GM23248 (cell line): ENCODE measurements around the gene EID2. TPM values are rescaled to one million over a fixed set of nuclear protein-coding genes. Genes with fewer than 3 reads are reported as not detected.

Source experiments
- DNase-seq: peaks from one replicate; pipeline ENCODE4 v3.0.0-alpha.2; 2015
- H2AFZ ChIP-seq: fragments of 200-600 bp; sonication (generic); 2 replicates; pipeline ENCODE4 v1.6.1; 2016; ENCODE audit warnings: antibody characterized with exemption
- H3F3A ChIP-seq: fragments of 200-600 bp; sonication (generic); 2 replicates; pipeline ENCODE4 v1.6.1; 2016; ENCODE audit warnings: mild to moderate bottlenecking, antibody characterized with exemption, mixed run types; ENCODE audit not compliant: insufficient read depth
- H3K27ac ChIP-seq: fragments of 200-600 bp; sonication (generic); 2 replicates; pipeline ENCODE4 v1.5.1; 2016; ENCODE audit warnings: mild to moderate bottlenecking
- H3K27me3 ChIP-seq: fragments of 200-600 bp; sonication (generic); replicated peaks from 2 replicates; pipeline ENCODE4 v1.6.1; 2016; ENCODE audit warnings: mild to moderate bottlenecking; ENCODE audit not compliant: insufficient read depth
- H3K36me3 ChIP-seq: fragments of 200-600 bp; sonication (generic); 2 replicates; pipeline ENCODE4 v1.6.1; 2016; ENCODE audit warnings: low read depth, mild to moderate bottlenecking
- H3K4me1 ChIP-seq: fragments of 200-600 bp; sonication (generic); 2 replicates; pipeline ENCODE4 v1.6.1; 2016; ENCODE audit warnings: mild to moderate bottlenecking; ENCODE audit not compliant: insufficient read depth
- H3K4me2 ChIP-seq: fragments of 200-600 bp; sonication (generic); one replicate; pipeline ENCODE4 v1.6.1; 2016; ENCODE audit warnings: mild to moderate bottlenecking; ENCODE audit not compliant: unreplicated experiment
- H3K4me3 ChIP-seq: fragments of 200-600 bp; sonication (generic); 2 replicates; pipeline ENCODE4 v1.5.1; 2016; ENCODE audit warnings: mild to moderate bottlenecking
- H3K79me2 ChIP-seq: fragments of 200-600 bp; sonication (generic); 2 replicates; pipeline ENCODE4 v1.6.1; 2016; ENCODE audit warnings: mild to moderate bottlenecking; ENCODE audit not compliant: insufficient read depth
- H3K9ac ChIP-seq: fragments of 200-600 bp; sonication (generic); 2 replicates; pipeline ENCODE4 v1.6.1; 2016; ENCODE audit warnings: mild to moderate bottlenecking
- H3K9me2 ChIP-seq: fragments of 200-600 bp; sonication (generic); 2 replicates; pipeline ENCODE4 v1.6.1; 2016; ENCODE audit warnings: mixed run types, mild to moderate bottlenecking, moderate library complexity; ENCODE audit not compliant: insufficient read depth
- H3K9me3 ChIP-seq: fragments of 200-600 bp; sonication (generic); one replicate; pipeline ENCODE4 v1.6.1; 2017; ENCODE audit warnings: low read depth
- H4K20me1 ChIP-seq: fragments of 200-600 bp; sonication (generic); 2 replicates; pipeline ENCODE4 v1.6.0; 2016; ENCODE audit not compliant: insufficient read depth
- EZH2 ChIP-seq: fragments of 200-600 bp; sonication (generic); IDR thresholded peaks from 2 replicates; pipeline ENCODE4 v1.6.1; 2018; ENCODE audit warnings: antibody characterized with exemption, mild to moderate bottlenecking; ENCODE audit not compliant: insufficient read depth, poor library complexity, severe bottlenecking
- EZH2phosphoT487 ChIP-seq: fragments of 200-600 bp; sonication (generic); IDR thresholded peaks from 2 replicates; pipeline ENCODE4 v1.6.1; 2018; ENCODE audit warnings: antibody characterized with exemption, moderate library complexity, mild to moderate bottlenecking, low read depth; ENCODE audit not compliant: insufficient read depth
- WGBS, 2 experiments: methylation state at CpG; one replicate each; pipeline ENCODE4 v1.1.6; 2015 to 2017; ENCODE audit warnings: low lambda C conversion rate in 2 of 2, low coverage in 1 of 2; ENCODE audit errors: missing lambda C conversion rate in 2 of 2; 5-methylcytosine and 5-hydroxymethylcytosine counted together
- in situ Hi-C: fragments of 300-500 bp; cut with MboI; formaldehyde crosslinking; loops from 2 replicates; pipeline ENCODE4 v1.15.0; 2020
- polyA plus RNA-seq: library from polyadenylated mRNA; unstranded; fragments of >200 nt; fragmentation: Nextera tagmentation; extraction: Ambion mirVana; gene quantifications from 2 replicates; pipeline ENCODE4 v1.2.1, GENCODE V29; 2016
- total RNA-seq: library from RNA; depleted of rRNA; stranded (reverse); fragments of >200 nt; shearing (Covaris generic); gene quantifications from 2 replicates; pipeline ENCODE4 v1.2.3, GENCODE V29; 2014

EID2 gene
- total and polyA plus RNA-seq, 2 experiments from 2014 or later = 14.3 to 14.9 TPM

GRCh38 chr19:39533003-39533512 lies 6.9 kb downstream of the EID2 start:
- no peaks in the 10 kb centered on the region for H3K9me3 ChIP-seq
- H3K9me2 ChIP-seq = no peaks in the 10 kb centered on the region
- H4K20me1 ChIP-seq = no peaks in the 10 kb centered on the region
- no peaks in the 10 kb centered on the region; the same call in 1 of the 2 replicates for H3F3A ChIP-seq
- H3K9ac ChIP-seq = no peak overlapping the region
- H3K79me2 ChIP-seq = peaks cover 53% of the 10 kb centered on the region
- H3K36me3 ChIP-seq = no peaks in the 10 kb centered on the region
- TF ChIP-seq EZH2 (no peak), EZH2phosphoT487 (no peak)
- H3K27me3 ChIP-seq = no peaks in the 10 kb centered on the region
- WGBS, 2 experiments = 17 to 19% methylated on average over 12 of the region's 12 CpGs
- peak overlapping the region; percentile 32; the same call in 1 of the 2 replicates for H2AFZ ChIP-seq
- no peak overlapping the region for H3K4me2 ChIP-seq
- H3K27ac ChIP-seq = no peak overlapping the region
- DNase-seq = no peak
- in situ Hi-C loops = no loop called here
- peaks cover 13% of the 10 kb centered on the region for H3K4me1 ChIP-seq
- 0 out of 2 replicates have a peak overlapping the region, but pooled peaks have one; percentile 92 for H3K4me3 ChIP-seq

GRCh38 chr19:39532233-39533002 lies 7.5 kb downstream of the EID2 start, which contains the start of gene EID2B:
TSS of gene EID2B (minus strand) at chr19:39532852. CDS start at chr19:39532802, 50 bp downstream.
- peak within 1 kb of the TSS; percentile 98 for H3K4me2 ChIP-seq
- peaks cover 13% of the 10 kb centered on the region for H3K4me1 ChIP-seq
- no peaks in the 10 kb centered on the region; the same call in 1 of the 2 replicates for H3F3A ChIP-seq
- no peaks in the 10 kb centered on the region for H3K27me3 ChIP-seq
- H3K9ac ChIP-seq = peak within 1 kb of the TSS; percentile 85
- no peaks in the 10 kb centered on the region for H3K36me3 ChIP-seq
- H3K79me2 ChIP-seq = peaks cover 46% of the 10 kb centered on the region
- H3K9me2 ChIP-seq = no peaks in the 10 kb centered on the region
- no peaks in the 10 kb centered on the region for H3K9me3 ChIP-seq
- peak within 1 kb of the TSS; percentile 91 for H2AFZ ChIP-seq
- in situ Hi-C loops = no loop called here
- TF ChIP-seq EZH2phosphoT487 = no peak
- no peak for TF ChIP-seq EZH2
- peak; percentile 99 for DNase-seq
- WGBS, 2 experiments = 1% methylated on average over 56 to 65 of the region's 65 CpGs
- peak within 1 kb of the TSS; percentile 74 for H3K27ac ChIP-seq
- no peaks in the 10 kb centered on the region for H4K20me1 ChIP-seq
- peak within 1 kb of the TSS; percentile 92 for H3K4me3 ChIP-seq

GRCh38 chr19:39531834-39532232 lies 8.1 kb downstream of the EID2 start:
- H3K27me3 ChIP-seq = no peaks in the 10 kb centered on the region
- H3K27ac ChIP-seq = peak overlapping the region; percentile 74
- no peaks in the 10 kb centered on the region for H4K20me1 ChIP-seq
- no peaks in the 10 kb centered on the region; the same call in 1 of the 2 replicates for H3F3A ChIP-seq
- H3K4me2 ChIP-seq = peak overlapping the region; percentile 98
- WGBS, 2 experiments = 6 to 7% methylated on average over 14 of the region's 14 CpGs
- H3K79me2 ChIP-seq = peaks cover 43% of the 10 kb centered on the region
- peak overlapping the region; percentile 91 for H2AFZ ChIP-seq
- H3K9ac ChIP-seq = peak overlapping the region; percentile 85
- no peaks in the 10 kb centered on the region for H3K9me2 ChIP-seq
- H3K36me3 ChIP-seq = no peaks in the 10 kb centered on the region
- H3K9me3 ChIP-seq = no peaks in the 10 kb centered on the region
- H3K4me1 ChIP-seq = peaks cover 13% of the 10 kb centered on the region
- in situ Hi-C loops = no loop called here
- no peak for TF ChIP-seq EZH2phosphoT487
- TF ChIP-seq EZH2 = no peak
- peak overlapping the region; percentile 92 for H3K4me3 ChIP-seq
- DNase-seq = peak; percentile 35

GRCh38 chr19:39525205-39525604 lies 14.8 kb downstream of the EID2 start:
- in situ Hi-C loops = no loop called here
- Histone ChIP-seq H3K27me3 (no peaks in the 10 kb centered on the region), H3K9ac (no peak overlapping the region), H3K4me2 (no peak overlapping the region), H3F3A (no peaks in the 10 kb centered on the region; the same call in 1 of the 2 replicates), H3K36me3 (no peaks in the 10 kb centered on the region), H3K9me3 (no peaks in the 10 kb centered on the region), H3K9me2 (no peaks in the 10 kb centered on the region), H4K20me1 (no peaks in the 10 kb centered on the region), H3K4me3 (no peak overlapping the region), H2AFZ (no peak overlapping the region), H3K4me1 (no peaks in the 10 kb centered on the region), H3K27ac (no peak overlapping the region), H3K79me2 (peaks cover 19% of the 10 kb centered on the region)
- DNase-seq = no peak
- no peak for TF ChIP-seq EZH2
- no peak for TF ChIP-seq EZH2phosphoT487
- WGBS, 2 experiments = 97% methylated on average over 3 of the region's 3 CpGs
